Glomerular endothelial cell (primary cell): ENCODE results near the gene GDPD5. TPM values are rescaled to one million over a fixed set of nuclear protein-coding genes. Genes with fewer than 3 reads are reported as not detected.

ENCODE experiments used
- DNase-seq: peaks from one replicate; pipeline ENCODE4 v3.0.0-alpha.2; 2011; ENCODE audit warnings: low read depth, low spot score; ENCODE audit errors: extremely low read depth
- total RNA-seq: library from RNA; depleted of rRNA; stranded (reverse); fragments of >200 nt; gene quantifications from 2 replicates; pipeline ENCODE4 v1.2.3, GENCODE V29; 2015

GDPD5 gene
- total RNA-seq, 1 donor from 2014 or later, result 90.1 TPM

DNA sequence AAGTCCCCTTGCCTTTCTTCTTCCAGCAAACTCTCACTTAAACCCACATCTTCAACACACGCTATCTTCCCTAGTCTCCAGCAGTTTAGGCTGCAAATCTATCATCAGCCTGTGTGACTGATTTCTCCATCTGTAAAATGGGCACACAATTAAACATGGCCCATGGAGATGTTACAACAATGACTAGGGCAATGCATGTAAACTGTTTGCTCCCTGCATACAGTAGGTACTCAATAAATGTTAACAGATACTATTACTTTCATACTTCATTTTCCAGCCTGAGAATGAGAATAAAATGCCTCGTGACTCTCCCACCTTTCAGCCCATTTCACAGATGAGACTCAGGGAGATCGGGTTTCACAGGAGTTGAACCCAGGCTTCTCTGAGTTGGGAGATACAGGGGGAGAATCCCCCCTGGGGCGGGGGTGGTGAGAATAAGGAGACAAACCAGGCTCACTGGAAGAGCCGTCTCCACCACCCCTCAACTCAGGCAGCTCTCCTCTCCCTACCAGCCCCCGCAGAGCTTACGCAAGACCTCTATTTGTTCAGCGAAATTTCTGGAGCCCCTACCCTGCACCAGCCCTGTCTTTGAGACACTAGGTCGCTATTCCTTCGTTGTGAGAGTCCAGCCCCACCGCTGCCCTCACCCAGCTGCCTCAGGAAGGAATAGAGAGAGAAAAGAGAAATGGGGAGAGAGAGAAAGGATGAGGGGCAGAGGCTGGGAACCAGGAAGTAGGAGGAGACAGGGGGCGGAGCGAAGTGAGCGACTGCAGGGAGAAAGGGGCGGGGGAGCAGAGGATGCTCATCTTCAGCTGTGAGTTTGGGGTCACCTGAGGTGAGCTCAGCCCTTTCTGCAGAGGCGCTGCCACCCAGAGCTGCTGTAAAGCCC is 50.6 kb downstream of the GDPD5 start:
- DNase-seq, result no peak

DNA sequence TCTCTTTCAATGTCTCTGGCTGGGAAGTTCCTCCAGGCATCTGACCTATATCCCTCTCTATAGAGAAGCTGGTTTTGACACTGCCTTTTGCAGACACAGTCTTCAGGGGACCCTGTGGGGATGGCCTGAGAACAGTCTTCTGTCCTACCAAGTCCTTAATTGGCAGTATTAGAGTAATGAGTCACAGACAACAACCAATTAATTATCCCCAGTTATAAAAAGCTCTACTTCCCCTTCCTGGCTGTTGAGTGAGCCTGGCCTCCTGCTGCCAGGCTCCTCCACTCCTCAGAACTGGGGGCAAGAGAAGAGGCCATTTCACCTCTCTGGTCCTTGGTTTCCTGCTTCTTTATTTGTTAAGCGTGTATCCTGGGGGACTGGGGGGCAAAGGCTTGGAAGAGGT is 51.5 kb downstream of the GDPD5 start:
- no peak for DNase-seq

DNA sequence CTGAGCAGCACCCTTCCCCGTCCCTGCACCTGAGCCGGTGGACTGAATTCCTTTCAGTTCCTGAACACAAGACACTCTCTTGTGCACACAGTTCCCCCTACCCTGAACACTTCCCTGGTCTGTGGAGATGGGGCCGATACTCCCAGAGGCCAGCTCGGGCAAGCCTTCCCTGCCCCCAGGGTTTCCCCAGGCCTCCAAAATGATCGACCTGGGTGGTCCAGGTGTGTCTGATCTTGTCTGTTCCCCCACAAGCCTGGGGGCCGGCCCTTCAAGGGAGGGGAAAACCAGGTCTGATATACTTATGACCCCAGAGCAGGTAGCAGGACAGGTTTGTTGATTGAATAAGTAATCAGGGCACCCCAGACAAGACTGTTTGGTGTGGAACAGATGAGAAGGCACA is 52.1 kb downstream of the GDPD5 start:
- no peak for DNase-seq

DNA sequence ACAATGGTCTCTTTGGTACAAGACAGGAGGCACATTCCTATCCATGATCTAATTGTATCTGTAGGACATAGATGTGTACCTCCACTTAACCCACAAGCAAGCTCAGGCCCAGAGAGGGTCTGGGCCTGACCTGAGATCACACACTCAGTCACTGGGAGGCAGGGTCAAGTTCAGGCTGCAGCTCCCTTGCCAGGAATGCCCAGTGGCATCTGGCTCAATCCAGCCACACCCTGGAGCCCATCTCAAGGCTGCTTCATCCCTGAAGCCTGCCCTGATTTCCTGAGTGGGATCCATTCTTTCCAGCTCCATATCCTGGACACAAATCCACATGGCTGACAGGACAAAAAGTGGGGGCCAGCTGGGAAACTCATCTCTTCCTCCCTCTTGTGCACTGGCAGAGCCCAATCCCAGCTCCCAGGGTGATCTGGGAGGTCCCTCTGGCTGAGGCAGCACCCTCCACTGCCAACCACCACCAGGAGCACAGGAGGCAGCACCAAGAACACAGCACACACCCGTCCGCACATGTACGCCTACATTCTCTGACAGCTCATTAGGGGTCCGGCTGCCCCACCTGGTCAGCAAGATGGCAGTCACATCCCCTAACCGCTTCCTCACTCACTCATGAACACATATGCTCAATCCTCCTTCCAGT is 53.5 kb downstream of the GDPD5 start:
- DNase-seq, result no peak

DNA sequence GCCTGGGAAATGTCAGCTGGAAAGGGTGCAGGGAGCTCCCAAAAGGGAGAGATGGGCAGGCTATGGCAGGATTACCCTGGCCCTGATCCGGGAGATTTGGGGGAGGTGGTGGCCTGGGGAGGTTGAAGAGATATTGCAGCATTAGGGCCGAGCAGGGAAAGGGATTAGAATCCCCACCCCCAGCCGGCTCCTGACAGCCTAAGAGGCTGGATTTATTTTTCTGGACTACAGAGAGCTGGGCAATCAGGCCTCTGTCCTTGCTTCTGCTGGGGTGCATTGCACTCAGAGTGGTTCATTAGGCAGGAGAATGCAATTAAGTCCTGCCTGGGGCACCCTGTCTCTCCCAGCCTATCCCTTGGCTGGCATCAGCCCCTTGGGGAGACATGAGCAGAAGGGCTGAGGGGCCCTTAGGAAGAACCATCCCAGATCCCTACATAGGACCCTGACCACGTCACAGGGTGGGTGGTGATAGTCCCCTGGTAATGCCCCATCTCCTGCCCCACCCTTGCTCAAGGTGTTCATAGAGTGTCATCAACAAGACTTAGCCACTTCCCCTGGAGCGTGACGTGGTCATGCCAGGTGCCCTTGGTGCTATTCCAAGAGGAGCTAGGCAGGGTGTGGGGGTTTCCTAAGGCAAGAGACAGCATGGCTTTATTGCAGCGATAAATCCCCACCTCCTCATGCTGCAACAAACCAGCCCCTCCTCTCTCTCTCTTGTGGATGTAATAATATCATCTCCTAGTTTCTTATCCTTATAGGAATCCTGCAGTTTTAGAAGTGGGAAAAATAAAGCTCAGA is 54.4 kb downstream of the GDPD5 start:
- DNase-seq, result no peak

DNA sequence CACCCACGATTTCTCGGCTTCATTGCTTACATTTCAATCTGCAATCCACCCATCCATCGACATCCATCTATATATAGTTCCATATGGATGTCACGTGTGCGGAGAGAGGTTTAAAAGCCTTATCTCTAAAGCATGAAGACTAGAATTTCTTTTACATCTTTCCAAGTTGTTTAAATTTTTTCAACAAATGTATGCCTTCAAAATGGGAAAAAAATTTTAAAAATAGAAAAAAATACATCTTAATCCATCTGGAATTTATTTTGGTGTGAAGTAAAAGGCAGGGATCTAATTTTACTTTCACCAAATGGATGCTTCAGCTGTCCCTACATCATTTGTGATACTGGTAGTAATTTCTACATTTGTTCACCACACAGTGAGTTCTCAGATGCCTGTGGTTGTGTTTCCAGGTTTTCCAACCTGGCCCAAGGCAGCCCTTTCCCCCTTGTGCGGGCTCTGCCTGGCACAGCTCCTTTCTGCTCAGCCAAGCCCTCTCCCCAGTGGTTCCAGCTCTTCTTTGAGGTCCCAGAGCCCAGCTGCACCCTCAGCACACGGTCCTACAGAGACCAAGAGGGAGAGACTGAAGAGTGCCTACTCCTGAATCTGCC is 55.2 kb downstream of the GDPD5 start:
- DNase-seq, result no peak

DNA sequence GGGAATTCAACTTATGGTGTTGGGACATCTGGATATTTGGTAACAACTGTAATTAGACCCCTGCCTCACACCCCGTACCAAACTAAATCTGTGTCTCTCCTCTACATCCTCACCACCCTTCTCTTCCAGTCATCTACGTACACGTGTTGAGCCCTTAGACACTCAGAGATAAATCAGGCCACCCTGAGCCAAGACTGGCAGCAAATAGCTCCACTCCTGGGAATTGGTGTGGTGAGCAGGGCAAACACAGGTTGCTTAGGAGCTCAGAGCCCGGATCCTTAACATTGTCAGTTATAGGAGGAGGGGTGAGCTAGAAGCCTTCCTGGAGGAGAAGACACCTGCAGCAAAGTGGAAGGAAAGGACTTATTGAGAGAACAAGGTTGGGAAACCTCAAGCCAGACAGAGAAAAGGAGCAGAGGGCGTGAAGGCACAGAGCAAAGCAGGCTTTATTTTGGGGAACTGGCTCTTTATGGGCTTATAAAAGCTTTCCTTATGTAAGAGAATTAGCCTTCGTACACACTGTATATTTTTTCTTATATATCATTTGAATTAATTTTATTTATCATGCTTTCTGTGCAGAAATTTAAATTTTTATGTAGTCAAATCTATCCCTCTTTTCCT is 55.8 kb downstream of the GDPD5 start:
- no peak for DNase-seq

DNA sequence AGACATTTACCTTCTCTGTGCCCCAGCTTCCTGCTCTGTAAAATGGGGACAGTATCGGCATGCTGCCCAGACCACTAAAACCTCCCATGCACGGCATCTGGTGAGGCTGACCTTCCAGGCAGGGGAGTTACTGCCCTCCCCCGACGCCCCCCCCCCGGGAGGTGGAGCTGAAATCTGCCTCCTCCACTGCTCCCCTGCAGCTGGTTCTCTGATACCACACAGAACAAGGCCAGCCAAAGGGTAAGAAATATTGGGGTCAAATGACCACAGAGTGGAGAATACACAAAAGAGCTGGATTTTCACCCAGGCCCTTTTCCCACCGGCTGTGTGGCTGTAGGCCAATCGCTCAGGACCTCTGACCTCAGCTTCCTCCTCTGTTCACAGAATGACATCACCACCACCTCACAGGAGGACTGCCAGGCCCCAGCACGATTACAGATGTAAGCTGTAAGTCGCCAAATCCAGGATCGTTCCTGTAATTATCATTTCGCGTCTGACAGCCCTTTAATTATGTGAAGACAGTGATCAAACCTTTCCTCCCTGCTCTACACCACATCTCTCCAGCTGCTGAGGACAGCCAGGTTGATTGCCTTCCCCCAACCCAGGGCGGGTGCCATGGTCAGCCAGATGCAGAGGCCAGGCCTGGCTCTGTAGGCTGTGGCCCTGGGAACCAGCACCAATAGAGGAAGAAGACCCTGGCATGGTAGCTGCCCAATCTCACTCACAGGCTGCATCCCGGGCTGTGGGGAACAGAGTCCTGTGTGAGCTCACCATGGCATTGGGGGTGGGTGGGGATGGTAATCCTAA is 57.0 kb downstream of the GDPD5 start:
- DNase-seq, result peak; percentile 90

DNA sequence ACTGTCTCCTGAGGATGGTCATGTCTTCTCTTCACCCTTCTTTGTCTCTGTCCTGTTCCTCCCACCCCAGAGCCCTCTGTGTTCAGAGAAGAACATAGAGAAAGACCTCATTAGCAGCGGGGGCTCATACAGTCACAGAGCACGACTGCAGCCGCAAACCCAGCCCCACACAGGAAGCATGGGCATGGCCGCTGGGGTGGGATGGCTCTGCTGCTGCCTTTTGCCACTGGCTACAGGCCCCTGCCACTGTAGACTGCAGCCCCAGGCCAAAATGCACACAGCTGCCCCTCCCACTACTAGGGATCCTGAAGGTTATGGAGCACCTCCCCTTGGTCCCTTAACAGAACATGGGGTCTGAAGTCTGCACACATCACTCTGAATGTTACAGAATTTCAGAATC is 57.9 kb downstream of the GDPD5 start:
- no peak for DNase-seq

DNA sequence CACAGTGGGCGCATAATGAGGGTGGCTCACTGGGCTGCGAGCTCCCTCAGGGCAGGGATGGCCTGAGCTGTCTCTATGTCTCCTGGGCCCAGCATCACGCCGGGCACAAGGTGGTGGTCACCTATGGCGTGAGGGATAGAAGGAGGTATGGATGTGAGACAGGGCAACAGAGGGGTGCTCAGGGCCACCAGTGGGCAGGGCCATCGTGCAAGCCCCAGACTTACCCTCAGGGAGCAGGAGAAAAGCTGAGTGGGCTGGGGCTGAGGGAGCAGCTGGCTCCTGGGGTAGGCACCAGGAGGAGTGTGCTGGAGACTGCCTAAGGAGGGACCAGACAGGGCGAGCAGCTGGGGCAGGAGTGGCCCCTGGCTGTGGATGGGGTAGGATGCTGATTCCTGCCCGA is 58.4 kb downstream of the GDPD5 start:
- DNase-seq, result no peak

DNA sequence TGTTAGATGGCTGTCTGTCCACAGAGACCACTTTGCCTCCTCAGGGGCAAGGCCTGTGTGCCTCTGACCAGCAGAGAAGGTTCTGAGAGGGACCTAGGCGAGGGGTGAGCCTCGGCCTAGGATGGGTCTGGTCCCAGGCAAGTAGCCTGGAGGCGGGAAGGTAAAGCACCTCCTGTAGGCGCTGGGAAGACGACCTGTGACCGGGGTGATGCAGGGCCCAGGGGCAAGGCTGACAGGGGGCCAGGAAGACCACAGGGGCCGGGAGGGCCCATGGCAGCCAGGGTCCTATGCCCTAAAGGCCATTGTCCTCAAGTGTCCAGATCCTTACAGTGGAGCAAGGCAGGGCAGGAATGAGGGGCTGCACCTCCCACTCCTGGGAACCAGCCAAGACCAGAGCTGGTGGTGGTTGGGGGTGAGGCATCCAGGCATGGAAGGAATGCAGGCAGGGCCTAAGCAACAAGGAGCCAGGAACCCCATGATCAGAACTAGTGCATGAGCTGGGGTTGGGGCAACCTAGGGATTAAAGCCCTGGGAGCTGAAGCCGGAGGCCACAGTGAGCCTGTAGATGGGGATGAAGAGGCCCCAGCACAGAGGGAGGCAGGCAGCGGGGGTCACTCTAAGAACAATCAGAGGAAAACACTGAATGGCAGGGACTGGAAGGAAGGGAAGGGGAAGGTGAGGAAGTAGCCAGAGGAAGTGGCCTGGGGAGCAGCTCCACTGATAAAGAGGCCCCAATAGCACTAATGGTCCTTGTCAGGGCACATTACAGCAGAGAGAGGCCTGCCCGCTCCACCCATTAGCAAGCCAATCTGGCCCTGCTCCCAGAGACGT is 59.8 kb downstream of the GDPD5 start:
- peak; percentile 36 for DNase-seq

DNA sequence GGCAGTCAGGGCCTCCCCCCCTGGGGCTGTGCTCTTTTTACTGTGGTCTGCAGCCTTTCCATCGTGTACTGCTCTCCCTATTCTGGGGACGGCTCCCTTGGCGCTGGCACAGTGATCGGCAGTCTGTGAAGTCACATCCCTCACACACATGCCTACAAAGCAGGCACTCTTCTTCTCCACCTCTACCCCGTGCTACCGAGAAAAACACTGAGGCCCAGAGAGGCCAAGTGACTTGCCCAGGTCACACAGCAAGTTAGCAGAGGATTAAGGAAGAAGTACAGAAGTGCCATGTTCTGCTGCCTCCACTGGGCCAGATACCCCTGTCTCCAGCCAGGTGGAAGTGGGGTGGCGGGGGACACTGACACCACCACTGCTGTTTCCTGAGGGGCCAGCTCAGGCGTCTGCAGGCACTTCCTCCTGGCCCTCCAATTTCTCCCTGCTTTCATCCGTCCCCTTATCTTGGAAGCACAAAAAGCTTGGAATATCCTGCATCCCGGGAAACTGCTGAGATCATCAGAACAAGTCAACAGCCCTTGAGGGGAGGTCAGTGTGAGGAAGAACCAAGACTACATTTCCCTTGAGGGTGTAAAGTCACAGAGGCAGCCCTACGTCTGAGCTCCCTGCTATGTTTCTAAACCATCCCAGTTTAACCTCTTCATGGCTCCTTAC is 62.5 kb downstream of the GDPD5 start:
- peak; percentile 37 for DNase-seq

DNA sequence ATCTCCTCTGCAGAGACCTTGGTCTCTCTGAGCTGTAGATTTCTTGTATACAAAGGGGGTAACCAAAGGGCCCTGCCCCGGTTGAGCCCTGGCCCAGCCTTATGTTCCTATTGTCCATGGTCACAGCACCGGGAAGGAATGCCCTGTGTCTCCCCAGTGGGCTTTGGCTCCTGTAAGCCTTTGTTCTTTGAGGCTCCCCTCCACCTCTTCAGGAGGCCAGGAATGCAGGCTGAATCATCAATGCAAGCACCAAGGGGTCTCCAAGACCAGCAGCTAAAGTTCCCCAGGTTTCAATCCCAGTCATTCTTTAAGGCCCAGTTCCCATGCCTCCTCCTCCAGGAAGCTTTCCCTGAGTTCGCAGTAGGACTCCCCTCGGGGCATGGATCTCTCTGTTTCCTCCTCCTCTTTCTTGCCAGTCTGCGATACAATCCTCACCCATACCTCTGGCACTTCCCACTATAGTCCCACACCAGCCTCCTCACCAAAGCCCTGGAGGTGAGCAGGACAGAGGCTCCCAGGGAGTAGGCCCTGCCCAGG is 63.6 kb downstream of the GDPD5 start:
- no peak for DNase-seq

DNA sequence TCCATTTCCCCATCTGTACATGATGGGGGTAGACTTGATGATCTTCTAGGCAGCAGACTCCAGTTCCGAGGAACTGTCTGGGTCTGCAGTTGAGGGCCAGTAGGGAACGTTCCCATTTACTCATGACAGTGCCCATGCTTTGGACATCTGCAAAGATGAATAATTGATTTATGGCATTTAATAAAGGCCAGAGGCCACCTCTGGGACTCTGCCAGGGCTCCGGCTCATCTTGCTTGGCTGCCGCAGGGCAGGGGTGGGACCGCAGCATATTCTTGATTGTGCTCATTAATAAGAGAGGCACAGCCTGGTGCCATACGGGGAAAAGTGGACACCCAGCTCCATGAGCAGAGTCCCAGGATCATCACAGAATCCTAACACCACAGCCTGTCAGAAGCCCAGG is 64.6 kb downstream of the GDPD5 start:
- DNase-seq, result no peak

DNA sequence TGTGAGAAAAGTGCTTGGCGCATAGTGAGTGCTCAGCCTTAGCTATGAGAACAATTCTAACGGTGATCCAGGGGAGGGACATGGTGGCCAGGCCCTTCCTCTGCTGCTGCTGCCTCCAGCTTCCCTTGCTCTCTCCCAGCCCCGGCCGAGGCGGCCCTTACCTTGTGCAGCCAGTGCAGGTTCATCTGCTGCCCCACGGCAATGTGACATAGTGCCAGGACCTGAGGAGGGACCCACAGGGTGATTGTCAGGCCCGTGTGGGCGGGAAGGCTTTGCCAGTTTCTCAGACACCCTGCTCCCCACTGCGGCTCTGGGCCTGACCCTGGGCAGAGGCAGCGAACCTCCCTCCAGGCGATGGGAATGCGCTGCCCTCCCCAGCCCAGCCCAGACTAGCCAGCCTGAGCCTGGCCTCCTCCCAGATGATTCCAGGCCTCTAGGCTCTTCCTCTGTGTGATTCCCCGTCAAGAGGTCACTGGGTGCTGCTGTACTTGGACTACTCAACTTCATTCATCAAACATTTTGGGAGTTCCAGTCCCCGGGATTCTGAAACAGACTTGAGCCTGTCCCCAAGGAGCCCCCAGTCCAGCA is 69.1 kb downstream of the GDPD5 start:
- DNase-seq, result no peak

DNA sequence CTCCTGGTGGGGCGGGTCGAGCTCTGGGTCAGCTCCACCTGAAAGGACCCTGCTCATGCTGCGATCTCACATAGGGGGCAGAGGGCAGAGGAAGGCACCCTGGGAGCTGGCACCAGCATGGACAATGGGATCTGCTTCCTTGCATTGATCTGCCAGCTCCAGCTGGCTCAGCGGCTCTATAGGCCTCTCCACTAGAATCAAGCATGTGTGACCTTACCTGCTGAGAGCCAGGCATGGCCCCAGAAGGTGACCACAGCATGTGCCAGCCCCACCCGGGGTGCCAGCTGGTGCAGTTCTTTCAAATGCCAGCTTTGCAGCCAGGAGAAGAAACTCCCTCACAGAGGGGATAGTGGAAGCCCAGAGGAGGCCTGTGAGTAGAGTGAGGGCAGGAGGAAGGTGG is 70.8 kb downstream of the GDPD5 start:
- no peak for DNase-seq

DNA sequence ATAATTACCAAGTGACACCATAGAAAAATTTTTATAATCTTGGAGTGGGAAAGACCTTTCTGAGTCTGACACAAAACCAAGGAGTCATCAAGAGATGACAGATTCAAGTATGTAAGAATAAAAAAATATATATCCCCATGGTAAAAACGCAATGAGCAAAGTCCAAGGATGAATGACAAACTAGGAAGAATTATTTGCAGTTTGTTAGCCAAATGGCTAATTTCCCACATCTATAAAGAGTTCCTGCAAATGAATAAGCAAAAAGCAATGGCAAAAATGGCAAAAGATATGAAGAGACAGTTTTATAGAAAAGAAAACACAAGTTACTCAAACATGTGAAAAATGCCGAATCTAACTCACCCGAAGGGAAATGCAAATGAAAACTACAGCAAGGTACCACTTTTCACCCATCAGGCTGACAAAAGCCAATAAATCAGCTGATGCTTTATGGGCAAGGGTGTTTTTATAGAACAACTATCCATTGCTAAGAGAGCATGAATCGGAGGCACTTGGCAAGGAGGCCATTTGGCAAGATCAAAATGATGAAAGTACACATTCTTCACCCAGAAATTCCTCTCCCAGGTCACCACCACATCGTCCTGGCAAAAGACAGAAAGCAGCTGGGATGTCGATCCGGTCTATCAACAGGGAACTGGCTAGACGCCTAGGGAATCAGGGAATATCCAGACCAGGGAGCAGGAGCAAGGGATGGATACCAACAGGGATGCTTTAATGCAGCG is 71.7 kb downstream of the GDPD5 start:
- no peak for DNase-seq
